Neural cell (in vitro differentiated cells): ENCODE measurements around the gene GNPTG.

ENCODE experiments used
- CTCF ChIP-seq: fragments of 450-650 bp; IDR thresholded peaks from 2 replicates; pipeline ENCODE4 v1.5.1; 2014; ENCODE audit warnings: antibody characterized with exemption, mild to moderate bottlenecking, moderate library complexity; ENCODE audit not compliant: poor library complexity, severe bottlenecking
- EP300 ChIP-seq: fragments of 450-650 bp; conservative IDR thresholded peaks from 2 replicates; pipeline ENCODE4 v1.6.1; 2014; ENCODE audit warnings: antibody characterized with exemption, mild to moderate bottlenecking, moderate library complexity; ENCODE audit not compliant: poor library complexity, severe bottlenecking
- EZH2 ChIP-seq: fragments of 200-600, 300-800 bp; shearing (Covaris generic), sonication (generic); IDR thresholded peaks from 2 replicates; pipeline ENCODE4 v1.6.1; 2014; ENCODE audit warnings: antibody characterized with exemption, low read length, borderline replicate concordance, mild to moderate bottlenecking; ENCODE audit not compliant: insufficient read depth, poor library complexity, severe bottlenecking
- MXI1 ChIP-seq: fragments of 450-650 bp; conservative IDR thresholded peaks from 2 replicates; pipeline ENCODE4 v1.6.1; 2014; ENCODE audit warnings: antibody characterized with exemption, mild to moderate bottlenecking; ENCODE audit not compliant: poor library complexity, severe bottlenecking
- POLR2AphosphoS5 ChIP-seq: IDR thresholded peaks from 2 replicates; pipeline ENCODE4 v1.6.1; 2012
- RAD21 ChIP-seq: fragments of 450-650 bp; conservative IDR thresholded peaks from 2 replicates; pipeline ENCODE4 v1.6.1; 2014; ENCODE audit warnings: antibody characterized with exemption, mild to moderate bottlenecking, moderate library complexity
- SMC3 ChIP-seq: fragments of 450-650 bp; conservative IDR thresholded peaks from 2 replicates; pipeline ENCODE4 v1.6.1; 2014; ENCODE audit warnings: antibody characterized with exemption, mild to moderate bottlenecking, moderate library complexity; ENCODE audit not compliant: poor library complexity
- TAF1 ChIP-seq: IDR thresholded peaks from 2 replicates; pipeline ENCODE4 v1.6.1; 2012; ENCODE audit warnings: low read depth
- TF ChIP-seq, protein P1 (sequence below): IDR thresholded peaks from 2 replicates; pipeline ENCODE4 v1.6.1; 2012; ENCODE audit warnings: borderline replicate concordance

DNA sequence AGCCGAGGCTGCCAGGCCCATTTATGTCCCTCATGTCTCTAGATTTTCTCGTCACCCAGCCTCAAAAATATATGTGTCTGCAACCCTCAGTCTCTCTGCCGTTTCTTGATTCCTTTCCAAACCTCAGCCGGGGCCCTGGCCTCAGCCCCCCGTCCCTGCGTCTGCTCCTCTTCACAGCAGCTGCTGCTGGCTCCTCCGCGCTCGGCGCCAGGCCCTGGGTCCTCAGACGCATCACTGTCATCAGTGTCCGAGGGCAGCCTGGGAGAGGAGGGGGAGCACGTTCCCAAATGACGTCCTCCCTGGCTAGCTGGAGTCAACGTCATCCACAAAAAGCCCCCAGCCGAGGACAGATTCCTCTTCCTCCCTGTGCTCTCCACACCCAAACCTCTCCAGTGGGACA lies 2.4 kb upstream of the GNPTG start:
- no peak for TF ChIP-seq EZH2
- no peak for TF ChIP-seq CTCF
- TF ChIP-seq EP300 = no peak
- TF ChIP-seq POLR2AphosphoS5 = no peak
- TF ChIP-seq, protein P1, sequence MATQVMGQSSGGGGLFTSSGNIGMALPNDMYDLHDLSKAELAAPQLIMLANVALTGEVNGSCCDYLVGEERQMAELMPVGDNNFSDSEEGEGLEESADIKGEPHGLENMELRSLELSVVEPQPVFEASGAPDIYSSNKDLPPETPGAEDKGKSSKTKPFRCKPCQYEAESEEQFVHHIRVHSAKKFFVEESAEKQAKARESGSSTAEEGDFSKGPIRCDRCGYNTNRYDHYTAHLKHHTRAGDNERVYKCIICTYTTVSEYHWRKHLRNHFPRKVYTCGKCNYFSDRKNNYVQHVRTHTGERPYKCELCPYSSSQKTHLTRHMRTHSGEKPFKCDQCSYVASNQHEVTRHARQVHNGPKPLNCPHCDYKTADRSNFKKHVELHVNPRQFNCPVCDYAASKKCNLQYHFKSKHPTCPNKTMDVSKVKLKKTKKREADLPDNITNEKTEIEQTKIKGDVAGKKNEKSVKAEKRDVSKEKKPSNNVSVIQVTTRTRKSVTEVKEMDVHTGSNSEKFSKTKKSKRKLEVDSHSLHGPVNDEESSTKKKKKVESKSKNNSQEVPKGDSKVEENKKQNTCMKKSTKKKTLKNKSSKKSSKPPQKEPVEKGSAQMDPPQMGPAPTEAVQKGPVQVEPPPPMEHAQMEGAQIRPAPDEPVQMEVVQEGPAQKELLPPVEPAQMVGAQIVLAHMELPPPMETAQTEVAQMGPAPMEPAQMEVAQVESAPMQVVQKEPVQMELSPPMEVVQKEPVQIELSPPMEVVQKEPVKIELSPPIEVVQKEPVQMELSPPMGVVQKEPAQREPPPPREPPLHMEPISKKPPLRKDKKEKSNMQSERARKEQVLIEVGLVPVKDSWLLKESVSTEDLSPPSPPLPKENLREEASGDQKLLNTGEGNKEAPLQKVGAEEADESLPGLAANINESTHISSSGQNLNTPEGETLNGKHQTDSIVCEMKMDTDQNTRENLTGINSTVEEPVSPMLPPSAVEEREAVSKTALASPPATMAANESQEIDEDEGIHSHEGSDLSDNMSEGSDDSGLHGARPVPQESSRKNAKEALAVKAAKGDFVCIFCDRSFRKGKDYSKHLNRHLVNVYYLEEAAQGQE = no peak
- no peak for TF ChIP-seq TAF1
- TF ChIP-seq RAD21 = no peak
- no peak for TF ChIP-seq SMC3
- TF ChIP-seq MXI1 = no peak
